Measurements from ENCODE around the gene CIROP. TPM values are rescaled to one million over a fixed set of nuclear protein-coding genes. Genes with fewer than 3 reads are reported as not detected.

CIROP gene, protein sequence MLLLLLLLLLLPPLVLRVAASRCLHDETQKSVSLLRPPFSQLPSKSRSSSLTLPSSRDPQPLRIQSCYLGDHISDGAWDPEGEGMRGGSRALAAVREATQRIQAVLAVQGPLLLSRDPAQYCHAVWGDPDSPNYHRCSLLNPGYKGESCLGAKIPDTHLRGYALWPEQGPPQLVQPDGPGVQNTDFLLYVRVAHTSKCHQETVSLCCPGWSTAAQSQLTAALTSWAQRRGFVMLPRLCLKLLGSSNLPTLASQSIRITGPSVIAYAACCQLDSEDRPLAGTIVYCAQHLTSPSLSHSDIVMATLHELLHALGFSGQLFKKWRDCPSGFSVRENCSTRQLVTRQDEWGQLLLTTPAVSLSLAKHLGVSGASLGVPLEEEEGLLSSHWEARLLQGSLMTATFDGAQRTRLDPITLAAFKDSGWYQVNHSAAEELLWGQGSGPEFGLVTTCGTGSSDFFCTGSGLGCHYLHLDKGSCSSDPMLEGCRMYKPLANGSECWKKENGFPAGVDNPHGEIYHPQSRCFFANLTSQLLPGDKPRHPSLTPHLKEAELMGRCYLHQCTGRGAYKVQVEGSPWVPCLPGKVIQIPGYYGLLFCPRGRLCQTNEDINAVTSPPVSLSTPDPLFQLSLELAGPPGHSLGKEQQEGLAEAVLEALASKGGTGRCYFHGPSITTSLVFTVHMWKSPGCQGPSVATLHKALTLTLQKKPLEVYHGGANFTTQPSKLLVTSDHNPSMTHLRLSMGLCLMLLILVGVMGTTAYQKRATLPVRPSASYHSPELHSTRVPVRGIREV
- not detected in 2 replicates for total RNA-seq (2014; rRNA removed; shearing (Covaris generic); ENCODE audit: low replicate concordance)

DNA sequence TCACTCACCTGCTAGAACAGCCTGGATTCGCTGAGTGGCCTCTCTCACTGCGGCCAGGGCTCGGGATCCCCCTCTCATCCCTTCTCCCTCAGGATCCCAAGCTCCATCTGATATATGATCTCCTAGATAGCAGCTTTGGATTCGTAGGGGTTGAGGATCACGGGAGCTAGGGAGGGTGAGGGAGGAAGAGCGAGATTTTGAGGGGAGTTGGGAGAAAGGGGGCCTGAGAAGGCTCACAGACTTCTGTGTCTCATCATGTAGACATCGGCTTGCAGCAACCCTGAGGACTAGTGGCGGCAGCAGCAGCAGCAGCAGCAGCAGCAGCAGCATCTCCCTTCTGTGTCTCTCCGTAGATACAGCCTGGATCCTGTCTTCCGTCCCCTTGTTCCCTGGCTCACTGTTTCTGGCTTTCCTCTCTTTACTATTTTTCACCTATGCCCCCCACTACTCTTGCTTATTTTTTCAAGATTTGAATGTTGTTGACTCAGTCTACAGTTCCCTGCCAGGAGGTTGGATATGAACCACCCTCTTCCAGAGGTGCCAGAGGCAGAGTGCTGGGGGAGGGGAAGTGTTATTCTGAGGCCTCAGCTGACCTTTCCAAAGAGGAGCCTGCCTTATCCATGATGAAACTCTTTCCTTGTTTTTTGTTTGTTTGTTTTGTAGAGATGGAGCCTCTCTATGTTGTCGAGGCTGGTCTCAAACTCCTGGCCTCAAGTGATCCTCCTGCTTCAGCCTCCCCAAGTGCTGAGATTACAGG, at the start of gene CIROP:
Gene CIROP (minus strand): TSS at position 399 of the 757 bp plus-strand sequence. CDS start 69 bp downstream, at position 330.
- no peak for DNase-seq
- Histone ChIP-seq H3K4me3 (no peak within 1 kb of the TSS), H3K9me3 (no peaks in the 10 kb centered on the region), H3K27me3 (no peaks in the 10 kb centered on the region), H3K36me3 (no peaks in the 10 kb centered on the region)

DNA sequence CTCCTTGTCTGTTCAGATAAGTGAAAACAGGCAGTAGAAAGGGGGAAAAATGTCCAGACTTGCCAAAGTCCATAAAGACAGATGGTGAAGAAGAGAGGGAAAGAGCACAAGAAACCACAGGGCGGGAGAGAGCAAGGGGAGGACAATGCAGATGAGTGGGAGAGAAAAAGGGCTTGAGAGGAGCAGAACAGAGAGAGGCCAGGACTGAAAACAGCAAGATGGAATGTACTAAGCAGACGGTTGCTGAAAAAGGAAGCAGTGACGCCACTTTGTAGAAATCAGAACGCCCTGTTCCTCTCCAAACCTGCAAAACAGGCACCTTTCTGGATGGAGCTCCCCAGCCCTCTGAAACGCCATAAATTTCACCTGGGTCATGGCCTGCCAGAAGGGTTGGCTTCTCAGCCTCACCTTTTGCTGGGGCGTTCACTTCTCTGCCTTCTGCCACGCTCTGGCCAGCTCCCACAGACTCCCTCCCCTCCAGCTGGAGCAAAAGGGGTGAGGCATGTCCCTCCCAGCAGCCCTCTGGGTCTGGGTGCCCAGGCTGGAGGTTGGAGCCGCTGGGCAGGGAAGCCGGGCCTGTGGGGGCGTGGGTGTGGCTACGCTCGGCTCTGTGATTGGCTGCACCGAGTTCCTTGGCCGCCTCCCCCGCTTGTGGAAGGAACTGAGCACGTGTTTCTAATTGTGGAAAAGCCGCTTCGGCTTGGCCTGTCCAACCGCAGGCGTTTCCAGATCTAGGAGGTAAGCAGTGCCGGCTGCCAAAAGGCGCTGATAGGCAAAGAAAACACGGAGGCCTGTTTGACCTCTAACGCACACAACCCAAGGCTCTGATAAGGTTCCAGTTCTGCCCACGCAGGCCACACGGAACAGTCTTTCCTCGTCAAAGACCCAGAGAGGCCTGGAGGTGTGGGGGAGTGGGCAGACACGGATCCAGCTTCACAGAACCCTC, 49.3 kb upstream of the CIROP start:
- H3K9me3 ChIP-seq = no peaks in the 10 kb centered on the region
- H3K27me3 ChIP-seq = no peaks in the 10 kb centered on the region
- DNase-seq = peak; percentile 91
- H3K4me3 ChIP-seq = no peak overlapping the region
- no peaks in the 10 kb centered on the region for H3K36me3 ChIP-seq

DNA sequence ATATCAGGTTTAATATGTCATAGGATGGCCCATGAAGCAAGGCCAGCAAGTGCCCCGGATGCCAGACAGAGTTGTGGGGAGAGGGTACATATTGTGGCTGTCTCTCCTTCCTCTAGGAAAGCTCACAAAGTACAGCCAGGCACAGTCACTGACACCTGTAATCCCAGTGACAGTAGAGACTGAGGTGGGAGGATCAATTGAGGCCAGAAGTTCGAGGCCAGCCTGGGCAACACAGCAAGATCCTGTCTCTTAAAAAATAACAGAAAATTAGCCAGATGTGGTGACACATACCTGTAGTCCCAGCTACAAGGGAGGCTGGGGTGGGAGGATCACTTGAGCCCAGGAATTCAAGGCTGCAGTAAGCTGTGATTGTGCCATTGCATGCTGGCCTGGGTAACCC, 46.6 kb upstream of the CIROP start:
- no peaks in the 10 kb centered on the region for H3K27me3 ChIP-seq
- no peak for DNase-seq
- H3K4me3 ChIP-seq = no peak overlapping the region
- H3K9me3 ChIP-seq = no peaks in the 10 kb centered on the region
- H3K36me3 ChIP-seq = no peaks in the 10 kb centered on the region

DNA sequence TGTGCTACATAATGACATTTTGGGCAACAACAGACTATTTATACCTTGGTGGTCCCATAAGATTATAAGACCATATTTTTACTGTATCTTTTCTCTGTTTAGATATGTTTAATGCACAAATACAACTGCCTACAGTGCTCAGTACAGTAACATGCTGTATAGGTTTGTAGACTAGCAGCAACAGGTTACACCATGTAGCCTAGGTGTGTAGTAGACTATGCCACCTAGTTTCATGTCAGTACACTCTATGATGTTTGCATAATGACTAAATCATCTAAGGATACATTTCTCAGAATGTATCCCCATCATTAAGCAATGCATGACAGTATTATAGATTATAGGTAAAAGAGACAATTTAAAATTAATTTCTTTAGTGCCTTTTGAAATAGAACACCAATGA, 45.0 kb upstream of the CIROP start:
- H3K27me3 ChIP-seq = no peaks in the 10 kb centered on the region
- no peaks in the 10 kb centered on the region for H3K9me3 ChIP-seq
- H3K36me3 ChIP-seq = no peaks in the 10 kb centered on the region
- H3K4me3 ChIP-seq = no peak overlapping the region
- no peak for DNase-seq

DNA sequence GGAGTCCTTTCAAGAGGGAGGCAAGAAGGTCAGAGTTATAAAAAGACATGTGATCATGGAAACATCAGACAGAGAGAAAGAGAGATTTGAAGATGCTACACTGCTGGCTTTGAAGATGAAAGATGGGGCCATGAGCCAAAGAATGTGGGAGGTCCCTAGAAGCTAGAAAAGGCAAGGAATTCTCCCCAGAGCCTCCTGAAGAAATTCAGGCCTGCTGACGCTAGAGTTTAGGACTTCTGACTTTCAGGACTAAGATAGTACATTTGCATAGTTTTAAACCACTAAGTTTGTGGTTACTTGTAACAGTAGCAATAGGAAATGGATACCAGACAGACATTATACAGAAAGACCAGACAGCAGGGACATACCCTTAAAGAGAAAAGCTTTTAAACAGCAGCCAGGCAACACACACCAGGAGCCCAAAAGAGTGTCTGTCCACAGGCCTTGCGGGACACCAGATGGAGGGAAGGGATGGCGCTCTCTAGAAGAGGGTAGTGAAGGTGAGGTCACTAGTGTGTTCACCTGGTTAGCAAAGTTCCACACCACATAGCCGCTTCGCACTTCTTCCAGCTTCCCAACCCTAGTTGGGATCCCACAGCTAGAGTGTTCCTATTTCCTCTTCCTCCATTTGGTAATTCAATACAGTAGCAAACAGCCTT, 43.9 kb upstream of the CIROP start:
- H3K4me3 ChIP-seq = no peak overlapping the region
- no peaks in the 10 kb centered on the region for H3K36me3 ChIP-seq
- DNase-seq = no peak

DNA sequence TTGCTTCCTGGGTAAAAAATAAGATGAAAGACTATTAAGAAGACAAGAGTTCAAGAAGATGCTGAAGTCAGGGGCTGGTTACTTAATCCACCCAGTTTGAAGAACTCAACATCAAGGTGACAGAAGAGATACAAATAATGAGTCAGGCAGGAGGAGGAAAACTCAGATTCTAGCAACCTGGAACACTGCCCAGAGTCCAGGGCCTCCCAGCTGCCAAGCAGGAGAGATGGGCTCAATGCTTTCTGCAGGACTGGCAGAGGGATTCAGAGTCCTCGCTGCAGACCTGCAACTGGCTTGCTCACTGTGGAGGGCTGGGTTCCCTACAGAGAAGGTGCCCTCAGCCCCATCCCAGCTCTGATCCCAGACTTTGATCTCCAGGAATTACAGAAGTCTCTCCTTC, 42.9 kb upstream of the CIROP start:
- Histone ChIP-seq H3K9me3 (no peaks in the 10 kb centered on the region), H3K27me3 (no peaks in the 10 kb centered on the region)

More for the DNA sequence above, 43.9 kb upstream of the CIROP start:
- Histone ChIP-seq H3K27me3 (no peaks in the 10 kb centered on the region), H3K9me3 (no peaks in the 10 kb centered on the region)

DNA sequence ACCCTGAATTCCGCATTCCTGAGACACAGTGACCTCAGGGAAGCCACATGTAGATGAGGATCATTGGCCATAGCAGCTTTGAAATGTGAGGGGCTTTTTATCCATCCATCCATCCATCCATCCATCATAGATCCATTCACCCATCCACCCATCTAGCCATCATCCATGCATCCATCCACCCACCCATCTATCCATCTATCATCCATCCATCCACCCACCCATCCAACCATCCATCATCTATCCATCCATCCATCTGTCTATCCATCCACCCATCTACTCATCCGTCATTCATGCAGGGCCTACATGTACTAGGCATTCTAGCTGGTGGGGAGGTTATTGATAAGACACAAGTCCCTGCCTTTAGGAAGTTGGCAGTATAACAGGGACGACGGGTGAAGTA, 42.2 kb upstream of the CIROP start:
- no peaks in the 10 kb centered on the region for H3K36me3 ChIP-seq
- H3K4me3 ChIP-seq = no peak overlapping the region
- no peaks in the 10 kb centered on the region for H3K9me3 ChIP-seq
- no peak for DNase-seq
- H3K27me3 ChIP-seq = no peaks in the 10 kb centered on the region

More for the DNA sequence above, 42.9 kb upstream of the CIROP start:
- no peaks in the 10 kb centered on the region for H3K36me3 ChIP-seq
- DNase-seq = peak; percentile 35
- H3K4me3 ChIP-seq = no peak overlapping the region

DNA sequence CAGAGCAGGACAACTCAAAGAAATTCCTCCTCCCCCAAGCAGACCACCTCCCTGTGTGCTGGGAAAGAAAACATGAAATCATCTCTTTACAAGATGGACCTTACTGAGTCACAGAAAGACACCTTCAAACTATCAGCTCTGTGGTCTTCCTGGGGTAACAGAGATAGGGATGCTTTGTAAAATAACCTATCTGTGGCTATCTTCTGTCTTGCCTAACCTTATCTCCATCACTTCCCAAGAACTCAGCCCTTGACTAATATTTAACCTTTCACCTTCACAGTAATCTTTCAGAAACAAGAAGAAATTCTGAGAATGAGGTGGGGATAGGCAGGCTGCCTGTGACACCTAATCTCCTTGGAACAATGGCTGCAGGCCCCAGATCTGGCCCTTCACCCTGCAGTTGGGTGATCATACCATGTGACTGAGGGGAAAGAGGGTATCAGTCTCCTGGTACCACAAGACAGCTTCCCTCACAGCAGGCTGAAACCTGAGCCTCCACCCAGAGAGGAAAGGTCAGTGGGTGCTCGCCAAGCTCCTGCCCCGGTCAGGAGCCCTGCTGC, 41.6 kb upstream of the CIROP start:
- Histone ChIP-seq H3K27me3 (no peaks in the 10 kb centered on the region), H3K4me3 (no peak overlapping the region), H3K9me3 (no peaks in the 10 kb centered on the region), H3K36me3 (no peaks in the 10 kb centered on the region)
- DNase-seq = no peak

DNA sequence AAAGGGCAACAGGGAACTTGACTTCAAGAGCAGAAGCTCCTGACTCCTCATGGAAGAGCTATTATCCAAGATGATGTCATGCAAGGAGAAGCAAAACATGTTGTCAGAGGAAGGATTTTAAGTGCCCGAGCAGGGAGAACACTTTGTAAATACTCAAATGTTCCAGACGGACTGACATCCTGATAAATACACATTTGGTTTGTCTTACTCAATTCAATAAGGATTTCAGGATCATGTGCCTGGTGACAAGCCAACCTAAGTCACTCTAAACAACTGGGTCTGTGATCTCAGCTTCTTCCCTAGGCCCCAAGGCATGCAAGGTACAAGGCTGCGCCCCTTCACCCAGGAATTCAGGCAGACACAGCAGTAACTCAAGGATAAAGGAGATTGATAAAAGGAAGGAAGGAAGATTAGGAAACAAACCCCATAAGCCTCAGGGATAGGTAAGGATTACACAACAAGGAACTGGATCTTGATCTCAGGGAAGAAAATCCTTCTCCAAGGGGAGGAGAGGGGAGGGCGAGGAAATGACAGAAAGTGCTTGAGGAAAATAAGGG, 41.1 kb upstream of the CIROP start:
- Histone ChIP-seq H3K36me3 (no peaks in the 10 kb centered on the region), H3K9me3 (no peaks in the 10 kb centered on the region), H3K27me3 (no peaks in the 10 kb centered on the region), H3K4me3 (no peak overlapping the region)
- DNase-seq = no peak

DNA sequence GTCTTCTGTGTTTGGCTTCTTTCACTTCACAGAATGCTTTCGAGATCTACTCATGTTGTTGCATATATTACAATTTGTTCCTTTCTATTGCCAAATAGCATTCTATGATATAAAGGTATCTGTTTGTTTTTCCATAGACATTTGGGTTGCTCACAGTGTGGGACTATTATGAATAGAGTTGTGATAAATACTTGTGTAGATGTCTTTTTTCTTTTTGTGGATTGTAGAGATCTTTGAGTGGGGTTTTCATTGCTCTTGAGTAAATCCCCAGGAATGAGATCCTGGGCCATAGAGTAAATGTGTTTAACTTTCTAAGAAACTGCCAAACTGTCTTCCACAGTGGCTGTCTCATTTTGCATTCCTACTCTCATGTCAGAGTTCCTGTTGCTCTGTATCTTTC, 39.1 kb upstream of the CIROP start:
- no peak for DNase-seq
- H3K4me3 ChIP-seq = no peak overlapping the region

DNA sequence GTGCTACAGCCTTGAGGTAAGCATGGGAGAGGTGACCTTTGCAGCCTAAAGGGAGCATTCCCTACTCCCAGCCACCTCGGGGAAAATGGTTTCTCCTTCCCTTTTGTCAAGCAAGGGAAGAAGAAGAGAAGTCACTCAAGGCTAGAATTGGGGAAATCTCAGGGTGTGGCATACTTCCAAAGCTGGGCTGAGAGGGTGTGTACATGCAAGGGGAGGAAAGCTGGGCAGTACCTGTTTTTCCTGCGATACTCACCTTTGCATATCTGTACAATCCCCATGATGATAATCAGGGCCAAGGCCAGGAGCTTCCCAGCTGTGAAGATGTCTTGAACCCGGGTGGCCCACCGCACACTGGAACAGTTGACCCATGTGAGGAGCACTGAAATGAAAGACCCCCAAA, 38.0 kb upstream of the CIROP start:
- no peaks in the 10 kb centered on the region for H3K27me3 ChIP-seq
- no peaks in the 10 kb centered on the region for H3K9me3 ChIP-seq
- H3K36me3 ChIP-seq = no peaks in the 10 kb centered on the region
- H3K4me3 ChIP-seq = no peak overlapping the region
- DNase-seq = no peak

More for the DNA sequence above, 39.1 kb upstream of the CIROP start:
- no peaks in the 10 kb centered on the region for H3K9me3 ChIP-seq
- H3K27me3 ChIP-seq = no peaks in the 10 kb centered on the region
- no peaks in the 10 kb centered on the region for H3K36me3 ChIP-seq

DNA sequence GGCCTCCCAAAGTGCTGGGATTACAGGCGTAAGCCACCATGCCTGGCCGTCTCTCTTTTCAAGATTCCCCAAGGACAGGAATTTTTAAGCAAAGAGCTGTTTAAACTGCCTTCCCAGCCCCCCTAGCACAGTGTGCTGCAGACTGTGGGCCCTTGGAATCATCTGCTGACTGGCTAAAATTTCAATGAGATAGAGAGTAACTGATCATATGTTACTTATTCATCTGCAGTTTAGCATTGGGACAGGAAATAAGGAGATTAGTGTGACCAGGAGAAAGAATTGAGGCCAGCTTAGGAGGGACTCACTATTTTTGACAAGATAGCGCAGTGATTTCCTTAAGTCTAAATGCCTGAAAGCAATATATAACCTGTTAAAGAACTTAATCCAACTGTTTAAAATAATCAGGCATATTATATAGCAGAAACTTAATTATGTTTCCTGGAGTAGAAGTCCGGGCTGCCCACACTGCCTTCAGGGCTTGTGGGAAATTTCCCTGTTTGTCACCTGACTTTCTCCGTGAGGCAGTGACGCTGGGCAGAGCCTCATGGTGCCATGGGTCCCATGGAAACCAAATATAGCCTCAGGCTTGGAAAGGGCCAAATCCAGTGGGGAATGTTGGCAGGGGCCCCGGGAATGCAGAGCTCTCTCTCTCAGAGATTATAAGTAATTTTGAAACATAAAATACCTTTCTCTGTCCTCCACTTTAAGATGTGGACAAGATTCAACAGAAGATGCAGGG, 37.1 kb upstream of the CIROP start:
- peak; percentile 64 for DNase-seq
- Histone ChIP-seq H3K4me3 (no peak overlapping the region), H3K36me3 (no peaks in the 10 kb centered on the region), H3K27me3 (no peaks in the 10 kb centered on the region), H3K9me3 (no peaks in the 10 kb centered on the region)

DNA sequence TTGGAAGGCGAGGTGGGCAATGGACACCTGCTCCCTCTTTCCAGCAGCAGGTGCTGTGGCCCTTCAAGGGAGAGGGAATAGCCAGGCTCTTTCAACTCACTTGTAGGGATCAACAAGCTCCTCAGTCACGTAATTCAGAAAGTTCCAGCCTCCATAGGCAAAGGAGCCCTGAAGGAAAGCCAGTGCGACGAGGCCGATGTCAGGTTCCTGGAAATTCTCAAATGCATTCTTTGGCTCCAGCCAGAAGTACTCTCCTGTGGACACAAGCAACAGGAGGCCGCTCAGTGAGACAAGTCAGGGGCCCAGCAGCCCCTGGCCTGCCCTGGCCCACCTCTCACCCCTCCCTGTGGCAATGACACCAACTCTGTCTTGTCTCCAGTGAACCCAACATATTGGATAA, 35.6 kb upstream of the CIROP start:
- H3K9me3 ChIP-seq = no peaks in the 10 kb centered on the region
- H3K27me3 ChIP-seq = no peaks in the 10 kb centered on the region
- H3K36me3 ChIP-seq = no peaks in the 10 kb centered on the region
- no peak for DNase-seq
- H3K4me3 ChIP-seq = no peak overlapping the region

DNA sequence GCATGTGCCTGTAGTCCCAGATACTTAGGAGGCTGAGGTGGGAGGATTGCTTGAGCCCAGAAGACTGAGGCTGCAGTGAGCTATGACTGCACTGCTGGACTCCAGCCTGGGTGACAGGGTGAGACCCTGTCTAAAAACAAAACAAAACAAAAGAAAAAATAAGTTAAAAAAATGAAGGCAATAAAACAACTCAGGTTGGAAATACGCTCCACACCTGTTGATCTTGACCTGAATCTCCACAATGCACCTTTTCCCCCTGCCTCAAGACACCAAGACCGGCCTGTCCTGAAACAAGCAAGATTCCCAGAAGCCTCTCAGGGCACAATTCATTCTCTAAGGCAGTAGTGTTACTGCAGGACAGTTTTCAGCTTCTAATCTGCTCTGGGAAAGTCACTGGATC, 35.1 kb upstream of the CIROP start:
- Histone ChIP-seq H3K27me3 (no peaks in the 10 kb centered on the region), H3K9me3 (no peaks in the 10 kb centered on the region), H3K36me3 (no peaks in the 10 kb centered on the region), H3K4me3 (no peak overlapping the region)
- DNase-seq = no peak

Data from MG63 (cell line).